Adrenal gland (tissue), 5 donors: Measurements from ENCODE around the gene ZNF236.

ENCODE experiments used
- CTCF ChIP-seq, 6 experiments: fragments of 450-650 bp in 4 of 6; fragments of 200-600 bp in 2 of 6; sonication (generic) in 1 of 6; IDR thresholded peaks; 1 replicate in 5 of 6; 2 replicates in 1 of 6; pipeline versions ENCODE4 v1.5.1 to v1.8.0; 2016 to 2021; ENCODE audit warnings: antibody characterized with exemption in 6 of 6, mild to moderate bottlenecking in 2 of 6, moderate library complexity in 1 of 6
- POLR2A ChIP-seq, 2 donors: fragments of 450-650 bp; IDR thresholded peaks; one replicate each; pipeline ENCODE4 v1.6.1; 2017; ENCODE audit warnings: antibody characterized with exemption in 2 of 2, mild to moderate bottlenecking in 2 of 2, moderate library complexity in 1 of 2
- donor health status: DM: no; HTN: no; CAD: no.

- no peak for TF ChIP-seq CTCF (IDR thresholded peaks at IDR 0.05)
- TF ChIP-seq POLR2A (IDR thresholded peaks at IDR 0.05), result no peak
Observed at GRCh38 chr18:76970770-76971559, 148.6 kb downstream of the ZNF236 start.
